ENCODE results near the gene LRP1B. TPM values are rescaled to one million over a fixed set of nuclear protein-coding genes. Genes with fewer than 3 reads are reported as not detected.

Gene LRP1B
- total RNA-seq, 1 experiment from 2014 or later = 0.52 TPM

DNA sequence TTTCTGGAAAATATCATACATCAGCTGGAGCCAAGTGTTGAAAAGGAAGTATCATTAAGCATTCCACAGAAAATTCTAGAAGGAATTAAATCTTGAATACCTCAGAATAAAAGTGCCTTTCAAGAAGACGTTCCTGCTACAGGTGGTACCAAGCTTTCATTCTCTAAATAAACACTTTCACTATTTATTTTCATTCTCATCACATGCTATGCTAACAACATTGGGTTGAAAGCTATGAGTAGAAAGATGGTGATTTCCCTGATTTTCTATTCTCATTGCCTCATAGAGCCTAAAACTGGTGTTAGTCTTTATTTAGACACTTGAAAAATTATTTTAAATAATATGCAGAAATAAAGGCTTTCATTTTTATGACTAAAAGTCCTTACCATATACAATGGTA lies 324.7 kb downstream of the LRP1B start:
- Mint-ChIP-seq H3K9me3 (peaks cover 5% of the 10 kb centered on the region; the same call in 1 of the 2 replicates), H3K4me3 (no peak overlapping the region), H3K27me3 (ENCODE audit: low read depth) (no peaks in the 10 kb centered on the region), H3K36me3 (no peaks in the 10 kb centered on the region), H3K4me1 (peaks cover 26% of the 10 kb centered on the region), H3K27ac (no peak overlapping the region)
- DNase-seq (ENCODE audit: low spot score) (no peak), ATAC-seq (no peak)
- TF ChIP-seq NFE2L1 (CRISPR knock-in tag; IDR thresholded peaks at IDR 0.05) (no peak), FOXK1 (CRISPR knock-in tag; IDR thresholded peaks at IDR 0.05) (no peak), ZNF396 (CRISPR knock-in tag; IDR thresholded peaks at IDR 0.05; ENCODE audit: borderline replicate concordance) (no peak), ZNF138 (CRISPR knock-in tag; conservative IDR thresholded peaks at IDR 0.05) (no peak), RELA (CRISPR knock-in tag; IDR thresholded peaks at IDR 0.05; ENCODE audit: borderline replicate concordance) (no peak), ZNF416 (CRISPR knock-in tag; IDR thresholded peaks at IDR 0.05) (no peak), ZNF671 (CRISPR knock-in tag; IDR thresholded peaks at IDR 0.05) (no peak), CREM (CRISPR knock-in tag; IDR thresholded peaks at IDR 0.05) (no peak), GRHL2 (CRISPR knock-in tag; IDR thresholded peaks at IDR 0.05; ENCODE audit: insufficient replicate concordance, severe bottlenecking) (no peak), ESRRA (CRISPR knock-in tag; IDR thresholded peaks at IDR 0.05; ENCODE audit: borderline replicate concordance) (no peak)
- ChIA-PET POLR2A (no interaction called here), CTCF (no interaction called here)

GRCh38 chr2:141805302-141805701 lies 325.5 kb downstream of the LRP1B start:
- peaks cover 24% of the 10 kb centered on the region for H3K4me1 Mint-ChIP-seq
- no peaks in the 10 kb centered on the region for H3K36me3 Mint-ChIP-seq
- ATAC-seq = no peak
- H3K4me3 Mint-ChIP-seq = no peak overlapping the region
- H3K27me3 Mint-ChIP-seq (ENCODE audit: low read depth) = no peaks in the 10 kb centered on the region
- H3K9me3 Mint-ChIP-seq = peaks cover 5% of the 10 kb centered on the region; the same call in 1 of the 2 replicates
- no peak for DNase-seq (ENCODE audit: low spot score)
- CTCF ChIA-PET = no interaction called here
- POLR2A ChIA-PET = no interaction called here
- no peak overlapping the region for H3K27ac Mint-ChIP-seq
- no peak for TF ChIP-seq ZNF416 (CRISPR knock-in tag; IDR thresholded peaks at IDR 0.05)
- TF ChIP-seq, protein P1, sequence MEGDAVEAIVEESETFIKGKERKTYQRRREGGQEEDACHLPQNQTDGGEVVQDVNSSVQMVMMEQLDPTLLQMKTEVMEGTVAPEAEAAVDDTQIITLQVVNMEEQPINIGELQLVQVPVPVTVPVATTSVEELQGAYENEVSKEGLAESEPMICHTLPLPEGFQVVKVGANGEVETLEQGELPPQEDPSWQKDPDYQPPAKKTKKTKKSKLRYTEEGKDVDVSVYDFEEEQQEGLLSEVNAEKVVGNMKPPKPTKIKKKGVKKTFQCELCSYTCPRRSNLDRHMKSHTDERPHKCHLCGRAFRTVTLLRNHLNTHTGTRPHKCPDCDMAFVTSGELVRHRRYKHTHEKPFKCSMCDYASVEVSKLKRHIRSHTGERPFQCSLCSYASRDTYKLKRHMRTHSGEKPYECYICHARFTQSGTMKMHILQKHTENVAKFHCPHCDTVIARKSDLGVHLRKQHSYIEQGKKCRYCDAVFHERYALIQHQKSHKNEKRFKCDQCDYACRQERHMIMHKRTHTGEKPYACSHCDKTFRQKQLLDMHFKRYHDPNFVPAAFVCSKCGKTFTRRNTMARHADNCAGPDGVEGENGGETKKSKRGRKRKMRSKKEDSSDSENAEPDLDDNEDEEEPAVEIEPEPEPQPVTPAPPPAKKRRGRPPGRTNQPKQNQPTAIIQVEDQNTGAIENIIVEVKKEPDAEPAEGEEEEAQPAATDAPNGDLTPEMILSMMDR (IDR thresholded peaks at IDR 0.05) = no peak
- TF ChIP-seq, protein P2, sequence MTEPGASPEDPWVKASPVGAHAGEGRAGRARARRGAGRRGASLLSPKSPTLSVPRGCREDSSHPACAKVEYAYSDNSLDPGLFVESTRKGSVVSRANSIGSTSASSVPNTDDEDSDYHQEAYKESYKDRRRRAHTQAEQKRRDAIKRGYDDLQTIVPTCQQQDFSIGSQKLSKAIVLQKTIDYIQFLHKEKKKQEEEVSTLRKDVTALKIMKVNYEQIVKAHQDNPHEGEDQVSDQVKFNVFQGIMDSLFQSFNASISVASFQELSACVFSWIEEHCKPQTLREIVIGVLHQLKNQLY (CRISPR knock-in tag; IDR thresholded peaks at IDR 0.05) = no peak
- TF ChIP-seq, protein P3, sequence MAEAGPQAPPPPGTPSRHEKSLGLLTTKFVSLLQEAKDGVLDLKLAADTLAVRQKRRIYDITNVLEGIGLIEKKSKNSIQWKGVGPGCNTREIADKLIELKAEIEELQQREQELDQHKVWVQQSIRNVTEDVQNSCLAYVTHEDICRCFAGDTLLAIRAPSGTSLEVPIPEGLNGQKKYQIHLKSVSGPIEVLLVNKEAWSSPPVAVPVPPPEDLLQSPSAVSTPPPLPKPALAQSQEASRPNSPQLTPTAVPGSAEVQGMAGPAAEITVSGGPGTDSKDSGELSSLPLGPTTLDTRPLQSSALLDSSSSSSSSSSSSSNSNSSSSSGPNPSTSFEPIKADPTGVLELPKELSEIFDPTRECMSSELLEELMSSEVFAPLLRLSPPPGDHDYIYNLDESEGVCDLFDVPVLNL (CRISPR knock-in tag; IDR thresholded peaks at IDR 0.05; ENCODE audit: borderline replicate concordance, low read depth) = no peak

- Mint-ChIP-seq H3K4me1 (peaks cover 8% of the 10 kb centered on the region; the same call in 1 of the 2 replicates), H3K36me3 (no peaks in the 10 kb centered on the region), H3K4me3 (no peak overlapping the region), H3K27ac (no peak overlapping the region), H3K27me3 (ENCODE audit: low read depth) (no peaks in the 10 kb centered on the region), H3K9me3 (no peaks in the 10 kb centered on the region)
- ChIA-PET POLR2A (no interaction called here), CTCF (no interaction called here)
- ATAC-seq (no peak), DNase-seq (ENCODE audit: low spot score) (no peak)
- TF ChIP-seq, protein P4, sequence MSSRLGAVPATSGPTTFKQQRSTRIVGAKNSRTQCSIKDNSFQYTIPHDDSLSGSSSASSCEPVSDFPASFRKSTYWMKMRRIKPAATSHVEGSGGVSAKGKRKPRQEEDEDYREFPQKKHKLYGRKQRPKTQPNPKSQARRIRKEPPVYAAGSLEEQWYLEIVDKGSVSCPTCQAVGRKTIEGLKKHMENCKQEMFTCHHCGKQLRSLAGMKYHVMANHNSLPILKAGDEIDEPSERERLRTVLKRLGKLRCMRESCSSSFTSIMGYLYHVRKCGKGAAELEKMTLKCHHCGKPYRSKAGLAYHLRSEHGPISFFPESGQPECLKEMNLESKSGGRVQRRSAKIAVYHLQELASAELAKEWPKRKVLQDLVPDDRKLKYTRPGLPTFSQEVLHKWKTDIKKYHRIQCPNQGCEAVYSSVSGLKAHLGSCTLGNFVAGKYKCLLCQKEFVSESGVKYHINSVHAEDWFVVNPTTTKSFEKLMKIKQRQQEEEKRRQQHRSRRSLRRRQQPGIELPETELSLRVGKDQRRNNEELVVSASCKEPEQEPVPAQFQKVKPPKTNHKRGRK (CRISPR knock-in tag; IDR thresholded peaks at IDR 0.05; ENCODE audit: borderline replicate concordance) = no peak
- TF ChIP-seq ZNF396 (CRISPR knock-in tag; IDR thresholded peaks at IDR 0.05; ENCODE audit: borderline replicate concordance) (no peak), CREB1 (CRISPR knock-in tag; IDR thresholded peaks at IDR 0.05) (no peak), ZNF671 (CRISPR knock-in tag; IDR thresholded peaks at IDR 0.05) (no peak), SOX15 (CRISPR knock-in tag; IDR thresholded peaks at IDR 0.05) (no peak), PRRX2 (CRISPR knock-in tag; IDR thresholded peaks at IDR 0.05) (no peak), OVOL2 (CRISPR knock-in tag; IDR thresholded peaks at IDR 0.05; ENCODE audit: borderline replicate concordance) (no peak), FOXP1 (CRISPR knock-in tag; IDR thresholded peaks at IDR 0.05; ENCODE audit: borderline replicate concordance) (no peak), ATF1 (CRISPR knock-in tag; IDR thresholded peaks at IDR 0.05) (no peak), ZNF281 (CRISPR knock-in tag; IDR thresholded peaks at IDR 0.05) (no peak), GABPB1 (CRISPR knock-in tag; IDR thresholded peaks at IDR 0.05) (no peak), ATF2 (CRISPR knock-in tag; IDR thresholded peaks at IDR 0.05; ENCODE audit: borderline replicate concordance, low read depth) (no peak)
These were observed 334.4 kb downstream of the LRP1B start for GRCh38 chr2:141796449-141796848.

Data from WTC11 (cell line).